HG03575 (cell line): Measurements from ENCODE around the gene ATP6V0C.
"Not testable (repeated sequence)": the region's sequence is repeated elsewhere in the genome, so short reads cannot be mapped to it uniquely, and the experiment has no call there.

Source experiments
- ATAC-seq: cut with Tn5 transposase; IDR thresholded peaks from one replicate; pipeline ENCODE4 v1.9.1; 2021; ENCODE audit not compliant: unreplicated experiment, insufficient number of reproducible peaks, low FRiP score; ENCODE audit errors: extremely low read depth

ATP6V0C gene

DNA sequence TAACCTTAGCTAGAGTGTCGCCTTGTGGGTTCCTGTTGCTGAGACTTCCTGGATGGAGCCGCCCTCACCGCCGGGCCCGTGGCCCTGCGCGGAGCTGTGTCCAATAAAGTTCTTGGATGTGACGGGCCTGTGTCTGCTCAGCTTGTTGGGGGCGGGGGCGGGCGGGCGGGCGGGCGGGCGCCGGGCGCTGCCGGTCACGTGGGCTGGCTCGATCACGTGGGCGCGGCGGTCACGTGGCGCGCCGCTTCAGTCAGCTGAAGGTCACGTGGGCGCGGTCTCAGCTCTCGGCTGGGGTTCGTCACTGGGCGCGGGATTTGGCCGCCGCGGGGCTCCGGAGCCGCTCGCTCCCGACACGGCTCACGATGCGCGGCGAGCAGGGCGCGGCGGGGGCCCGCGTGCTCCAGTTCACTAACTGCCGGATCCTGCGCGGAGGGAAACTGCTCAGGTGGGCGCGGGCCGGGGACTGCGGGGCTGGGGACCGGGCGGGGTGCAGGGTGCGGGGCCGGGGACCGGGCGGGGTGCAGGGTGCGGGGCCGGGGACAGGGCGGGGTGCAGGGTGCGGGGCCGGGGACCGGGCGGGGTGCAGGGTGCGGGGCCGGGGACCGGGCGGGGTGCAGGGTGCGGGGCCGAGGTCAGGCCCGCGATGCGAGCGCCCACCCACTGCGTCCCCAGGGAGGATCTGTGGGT lies 6.5 kb downstream of the ATP6V0C start, which contains the start of gene AMDHD2:
Gene AMDHD2 (plus strand): TSS at position 275 of the 687 bp plus-strand sequence. CDS start 88 bp downstream, at position 363.
- no peak for ATAC-seq

DNA sequence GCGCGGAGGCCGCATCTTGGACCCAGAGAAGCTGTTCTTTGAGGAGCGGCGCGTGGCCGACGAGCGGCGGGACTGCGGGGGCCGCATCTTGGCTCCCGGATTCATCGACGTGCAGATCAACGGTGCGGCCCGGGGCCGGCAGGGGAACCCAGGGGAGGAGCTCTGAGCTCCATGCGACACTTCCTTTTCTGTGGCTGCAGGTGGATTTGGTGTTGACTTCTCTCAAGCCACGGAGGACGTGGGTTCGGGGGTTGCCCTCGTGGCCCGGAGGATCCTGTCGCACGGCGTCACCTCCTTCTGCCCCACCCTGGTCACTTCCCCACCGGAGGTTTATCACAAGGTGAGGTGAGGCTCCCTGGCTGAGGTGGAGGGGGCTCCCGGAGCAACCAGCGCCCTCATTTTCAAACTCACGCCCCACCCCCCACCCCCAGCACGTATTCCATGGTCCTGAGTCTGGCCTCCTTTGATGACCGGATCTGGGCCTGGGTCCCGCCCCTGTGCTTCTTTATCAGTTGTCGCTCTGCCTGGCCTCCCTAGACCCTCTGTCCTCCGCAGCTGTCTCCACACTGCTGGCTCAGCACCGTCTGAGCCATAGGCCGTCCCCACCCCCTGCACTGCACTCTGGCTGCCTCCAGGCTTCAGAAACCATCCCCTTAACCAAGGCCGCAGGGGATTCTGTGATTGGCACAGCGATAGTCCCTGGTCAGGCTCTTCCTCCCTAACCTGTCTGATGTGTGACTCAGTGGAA lies 7.2 kb downstream of the ATP6V0C start:
- ATAC-seq = no peak

DNA sequence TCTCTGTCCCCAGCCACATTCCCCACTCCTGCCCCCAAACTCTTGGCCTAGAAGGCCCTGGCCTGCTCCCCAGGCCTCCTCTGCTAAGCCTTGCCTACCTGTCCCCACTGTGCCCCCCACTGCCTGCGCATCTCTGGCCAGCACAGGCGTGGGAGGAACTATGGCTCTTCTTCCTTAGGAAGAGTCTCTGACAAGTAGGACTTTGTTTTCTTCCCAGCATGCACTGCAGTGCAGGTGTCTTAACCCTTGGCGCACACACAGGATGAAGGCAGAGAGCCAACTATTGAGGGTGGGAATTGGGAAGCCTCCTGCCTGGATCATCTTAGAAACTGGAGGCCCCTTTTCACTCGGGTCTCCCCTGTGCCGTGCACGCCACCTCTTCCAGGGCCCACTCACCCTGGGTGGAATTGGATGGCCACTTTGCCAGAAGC lies 10.1 kb downstream of the ATP6V0C start:
- no peak for ATAC-seq

DNA sequence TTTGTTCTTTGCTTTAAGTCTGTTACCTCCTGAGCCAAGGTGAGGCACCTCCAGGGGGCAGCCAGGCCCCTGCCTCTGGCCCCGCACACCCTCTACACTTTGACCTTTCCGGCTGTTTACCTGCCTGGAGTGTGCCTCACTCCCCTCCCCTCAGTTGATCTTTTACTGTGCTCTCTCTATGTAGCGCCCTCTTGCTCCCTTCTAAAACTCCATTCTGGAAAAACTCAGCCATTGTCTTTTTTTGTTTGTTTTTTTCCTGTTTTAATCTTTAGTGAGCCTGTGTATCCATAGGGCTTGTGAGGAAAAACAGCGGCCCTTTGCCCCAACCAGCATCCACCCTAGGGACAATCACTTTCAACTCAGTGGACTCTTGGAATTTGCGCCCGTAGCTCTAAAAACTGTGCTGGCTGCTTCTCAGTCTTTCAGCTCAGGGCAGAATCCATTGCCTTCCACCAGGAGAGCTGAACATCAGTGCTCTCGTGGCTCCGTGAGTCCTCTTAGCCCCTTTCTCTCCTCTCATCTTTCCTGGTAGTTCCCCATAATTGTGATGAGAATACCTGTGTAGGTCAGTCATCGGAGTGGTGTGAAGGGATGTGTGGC lies 10.7 kb downstream of the ATP6V0C start:
- ATAC-seq = no peak

DNA sequence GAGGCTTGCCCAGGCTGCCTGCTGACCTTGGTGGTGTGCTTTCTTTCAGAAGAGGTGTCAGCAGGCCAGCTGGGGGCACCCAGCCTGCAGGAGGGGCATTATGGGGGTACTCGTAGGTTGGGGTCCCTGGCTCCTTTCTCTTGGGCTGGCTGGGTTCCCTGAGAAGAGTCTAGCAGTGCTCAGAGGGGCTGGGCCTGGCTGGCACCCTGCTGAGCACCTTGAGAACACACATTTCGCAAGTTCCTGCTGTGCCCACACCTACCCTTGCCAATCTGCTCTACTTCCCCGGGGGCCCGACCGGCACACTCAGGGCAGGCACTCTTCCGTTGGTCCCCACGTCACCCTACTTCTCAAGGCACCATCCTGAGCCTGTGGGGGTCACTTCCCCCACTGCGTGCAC lies 12.4 kb downstream of the ATP6V0C start:
- no peak for ATAC-seq

DNA sequence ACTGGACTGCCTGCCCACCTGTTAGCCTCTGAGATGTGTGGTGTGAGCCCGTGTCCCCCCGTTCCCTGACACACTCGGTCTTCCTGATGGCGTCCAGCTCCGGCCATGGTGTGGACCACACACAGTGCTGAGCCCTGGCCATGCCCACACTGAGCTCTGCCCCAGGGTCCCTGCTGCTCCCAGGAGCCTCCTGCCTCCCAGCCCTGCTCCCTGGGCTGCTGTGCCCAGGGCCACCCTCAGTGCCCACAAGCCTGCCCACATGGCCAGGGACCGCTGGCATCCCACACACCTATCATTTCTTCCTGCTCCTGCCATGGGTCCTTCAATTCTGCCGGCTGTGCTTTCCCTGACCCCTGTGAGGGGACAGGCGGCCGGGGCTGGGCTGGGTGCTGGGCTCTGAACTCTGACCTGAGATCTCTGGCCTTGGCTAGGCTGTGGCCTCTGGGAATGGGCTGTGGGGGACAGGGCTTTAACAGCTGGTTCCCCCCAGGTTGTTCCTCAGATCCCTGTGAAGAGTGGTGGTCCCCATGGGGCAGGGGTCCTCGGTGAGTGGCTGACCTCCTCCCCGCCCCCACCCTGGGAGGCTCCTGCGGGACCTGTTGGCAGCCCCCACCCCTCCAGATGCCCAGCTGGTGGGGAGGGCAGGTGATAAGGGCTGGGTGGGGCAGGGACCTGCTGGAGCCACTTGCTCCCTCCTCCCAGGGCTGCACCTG lies 13.5 kb downstream of the ATP6V0C start:
- ATAC-seq = no peak

DNA sequence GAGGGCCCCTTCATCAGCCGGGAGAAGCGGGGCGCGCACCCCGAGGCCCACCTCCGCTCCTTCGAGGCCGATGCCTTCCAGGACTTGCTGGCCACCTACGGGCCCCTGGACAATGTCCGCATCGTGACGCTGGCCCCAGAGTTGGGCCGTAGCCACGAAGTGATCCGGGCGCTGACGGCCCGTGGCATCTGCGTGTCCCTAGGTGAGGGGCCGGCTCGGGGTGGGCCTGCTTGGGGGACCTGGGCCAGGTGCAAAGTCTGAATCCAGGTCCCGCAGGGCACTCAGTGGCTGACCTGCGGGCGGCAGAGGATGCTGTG lies 14.0 kb downstream of the ATP6V0C start:
- ATAC-seq = no peak

DNA sequence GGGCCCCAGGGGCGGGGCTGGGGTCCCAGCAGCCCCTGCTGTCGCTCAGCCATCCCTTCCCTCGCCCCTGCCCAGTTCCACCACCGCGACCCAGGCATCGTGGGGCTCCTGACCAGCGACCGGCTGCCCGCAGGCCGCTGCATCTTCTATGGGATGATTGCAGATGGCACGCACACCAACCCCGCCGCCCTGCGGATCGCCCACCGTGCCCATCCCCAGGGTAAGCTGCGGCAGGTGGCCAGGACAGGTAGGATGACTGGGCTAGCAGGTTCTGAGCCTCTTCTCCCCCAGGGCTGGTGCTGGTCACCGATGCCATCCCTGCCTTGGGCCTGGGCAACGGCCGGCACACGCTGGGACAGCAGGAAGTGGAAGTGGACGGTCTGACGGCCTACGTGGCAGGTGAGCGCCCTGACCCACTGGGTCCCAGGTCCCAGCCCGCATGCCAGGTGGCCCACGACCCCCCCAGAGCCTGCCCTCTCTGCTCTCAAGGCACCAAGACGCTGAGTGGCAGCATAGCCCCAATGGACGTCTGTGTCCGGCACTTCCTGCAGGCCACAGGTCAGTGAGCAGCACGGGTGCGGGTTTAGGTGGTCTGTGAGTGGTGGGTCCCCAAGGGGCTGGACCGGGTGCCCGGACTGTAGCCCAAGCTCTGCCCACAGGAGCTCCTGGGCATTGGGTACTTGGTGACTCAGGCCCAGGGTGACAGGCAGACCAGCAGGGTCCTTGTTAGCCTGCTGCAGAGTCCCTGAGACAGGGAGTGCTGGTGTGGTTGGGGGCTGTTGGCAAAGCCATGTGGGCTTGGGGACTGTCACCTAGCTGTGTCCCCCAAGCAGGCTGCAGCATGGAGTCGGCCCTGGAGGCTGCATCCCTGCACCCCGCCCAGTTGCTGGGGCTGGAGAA lies 14.7 kb downstream of the ATP6V0C start:
- ATAC-seq = no peak

DNA sequence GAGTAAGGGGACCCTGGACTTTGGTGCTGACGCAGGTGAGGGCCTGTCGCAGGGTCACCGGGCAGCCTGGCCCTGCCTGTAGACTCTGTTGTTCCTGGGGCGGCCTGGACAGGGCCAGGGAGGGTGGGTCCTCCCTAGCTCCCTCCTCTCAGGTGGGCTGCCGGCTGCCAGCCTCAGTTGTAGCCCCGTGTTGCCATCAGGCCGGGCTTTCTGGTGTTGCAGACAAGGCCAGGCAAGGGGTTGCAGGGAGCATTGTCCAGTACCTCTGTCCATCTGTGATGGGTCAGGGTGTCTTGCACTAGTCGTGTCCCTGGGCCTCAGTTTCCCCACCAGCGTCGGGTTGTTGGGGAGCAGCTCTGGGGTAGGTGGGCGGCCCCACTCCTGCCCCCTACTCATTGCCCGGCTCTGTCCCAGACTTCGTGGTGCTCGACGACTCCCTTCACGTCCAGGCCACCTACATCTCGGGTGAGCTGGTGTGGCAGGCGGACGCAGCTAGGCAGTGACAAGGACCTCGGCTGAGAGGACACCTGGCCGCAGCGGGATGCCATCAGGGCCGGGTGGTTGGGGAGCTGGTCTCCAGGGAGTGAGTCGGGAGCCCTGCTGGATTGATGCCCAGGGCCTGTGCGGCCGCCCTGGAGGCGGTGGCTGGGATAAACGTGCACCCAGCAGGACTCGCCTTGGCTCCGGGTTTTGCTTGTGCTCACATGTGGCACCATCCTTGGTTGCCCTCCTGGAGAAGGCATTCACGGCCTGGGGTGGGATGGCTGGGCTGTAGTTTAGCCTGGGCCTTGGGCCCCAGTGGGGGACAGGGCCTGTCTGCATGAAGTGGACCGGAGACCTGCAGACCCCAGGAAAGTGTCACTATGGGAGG lies 15.5 kb downstream of the ATP6V0C start:
- ATAC-seq = no peak

DNA sequence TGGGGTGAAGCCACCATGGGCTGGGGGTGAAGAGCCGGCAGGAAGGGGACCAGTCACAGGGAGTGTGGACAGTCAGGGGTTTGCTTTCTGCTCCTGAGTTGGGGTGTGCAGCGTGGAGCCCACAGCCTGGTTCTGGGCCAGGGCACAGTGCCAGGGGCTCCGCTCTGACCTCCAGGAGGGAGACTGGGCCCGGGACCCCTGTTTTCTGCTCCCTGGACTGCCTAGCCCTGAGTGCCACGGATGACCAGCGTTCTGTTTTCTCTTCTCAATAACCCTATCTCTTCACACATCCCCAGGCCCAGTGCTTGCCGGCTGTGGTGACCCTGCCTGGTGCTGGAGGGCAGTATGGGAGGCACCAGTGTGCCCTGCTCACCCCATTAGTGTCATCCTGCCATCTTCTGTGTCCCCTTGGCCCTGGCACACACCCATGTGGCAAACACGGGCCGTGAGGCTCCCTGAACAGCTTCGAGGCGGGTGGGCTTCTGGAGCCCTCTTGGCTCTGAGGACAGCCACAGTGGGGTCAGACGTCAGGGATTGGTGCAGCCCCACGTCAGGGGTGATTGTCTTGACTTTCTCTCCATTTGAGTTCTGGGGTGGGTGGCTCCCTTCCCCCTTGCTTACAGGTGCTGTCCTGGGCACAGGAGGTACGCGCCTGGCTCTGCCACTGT lies 16.3 kb downstream of the ATP6V0C start:
- ATAC-seq = no peak

DNA sequence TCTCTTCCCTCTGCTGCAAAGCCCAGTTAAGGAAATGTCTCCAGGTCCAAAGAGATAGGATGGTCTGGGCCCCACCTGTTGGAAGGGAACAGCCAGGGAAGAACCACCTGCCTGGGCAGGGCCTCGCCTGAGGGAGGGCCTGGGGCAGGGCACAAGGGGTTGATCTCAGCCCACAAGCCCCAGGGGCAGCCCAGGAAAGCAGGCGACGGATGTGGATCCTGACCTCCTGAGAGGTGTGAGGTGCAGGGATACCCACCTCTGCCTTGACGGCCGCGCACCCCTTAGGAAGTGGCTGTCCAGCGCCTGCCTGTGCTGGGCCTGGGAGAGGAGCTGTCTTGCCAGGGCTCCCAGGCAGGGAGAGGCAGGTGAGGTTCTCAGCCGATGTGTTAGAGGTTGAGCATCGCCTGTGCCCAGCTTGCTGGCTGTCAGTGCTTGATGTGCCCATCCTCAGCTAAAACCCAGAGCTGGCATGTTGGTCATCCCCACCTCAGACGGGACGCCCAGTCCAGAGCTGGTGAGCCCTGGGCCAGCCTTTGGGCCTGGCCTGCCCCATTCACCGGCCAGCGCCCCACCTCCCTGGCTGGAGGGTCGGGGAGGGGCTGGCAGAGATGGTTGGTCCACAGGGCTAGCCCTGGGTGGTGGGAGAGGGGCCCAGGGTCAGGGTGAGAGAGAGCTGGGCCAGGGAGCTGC lies 17.0 kb downstream of the ATP6V0C start:
- no peak for ATAC-seq

DNA sequence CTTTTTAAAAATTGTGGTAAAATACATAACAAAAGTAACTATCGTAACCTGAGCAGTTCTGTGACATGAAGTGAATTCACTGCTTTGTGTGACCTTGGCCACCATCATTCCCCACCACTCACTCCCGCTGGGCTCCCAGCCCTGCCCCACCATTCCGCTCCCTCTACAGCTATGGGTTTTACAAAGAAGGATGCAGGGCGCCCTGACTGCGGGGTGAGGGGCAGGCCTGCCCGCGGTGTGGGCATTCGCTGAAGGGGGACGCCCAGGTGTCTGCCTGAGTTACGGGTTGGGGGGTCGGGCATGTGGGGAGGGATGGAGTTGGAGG lies 17.6 kb downstream of the ATP6V0C start, which contains the start of gene CEMP1:
Gene CEMP1 (minus strand): TSS at position 38 of the 325 bp plus-strand sequence. CDS start 335 bp downstream, outside the sequence.
- no peak for ATAC-seq

DNA sequence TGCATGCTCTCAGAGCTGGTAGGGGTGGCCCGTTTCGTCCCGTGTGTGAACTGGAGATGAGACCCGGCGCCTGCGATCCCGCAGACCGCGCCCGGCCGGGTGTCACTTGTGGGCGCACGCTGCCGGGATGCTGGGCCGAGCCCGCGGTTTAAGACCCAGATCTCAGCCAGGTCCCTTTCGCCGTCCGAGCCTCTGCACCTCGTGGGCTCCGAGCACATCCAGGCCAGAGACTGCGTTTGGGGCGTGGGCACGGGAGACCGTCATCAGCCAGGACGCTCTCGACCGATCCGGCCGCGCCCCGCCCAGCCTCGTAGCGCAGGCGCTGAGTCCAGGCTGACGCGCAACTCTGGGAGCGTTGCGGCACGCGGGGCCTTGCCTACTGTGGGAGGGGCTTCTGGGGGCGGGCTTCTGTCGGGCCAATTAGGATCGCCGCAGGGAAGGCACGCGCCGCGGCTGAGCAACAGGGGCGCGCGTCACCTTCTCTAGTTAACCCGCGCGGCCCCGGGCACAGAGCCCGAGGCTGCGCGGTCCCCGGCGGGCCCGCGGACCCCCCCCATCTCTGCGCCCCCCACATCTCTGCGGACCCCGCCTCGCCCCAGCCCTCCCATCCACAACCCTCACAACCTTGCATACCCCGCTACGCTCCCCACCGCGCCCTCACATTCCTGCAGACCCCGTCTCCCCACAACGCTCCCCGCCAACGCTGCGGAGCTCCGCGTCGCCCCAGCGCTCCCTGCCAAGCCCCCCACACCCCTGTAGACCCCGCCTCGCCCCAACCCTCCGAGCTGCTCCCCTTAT lies 18.1 kb downstream of the ATP6V0C start:
- ATAC-seq = no peak

DNA sequence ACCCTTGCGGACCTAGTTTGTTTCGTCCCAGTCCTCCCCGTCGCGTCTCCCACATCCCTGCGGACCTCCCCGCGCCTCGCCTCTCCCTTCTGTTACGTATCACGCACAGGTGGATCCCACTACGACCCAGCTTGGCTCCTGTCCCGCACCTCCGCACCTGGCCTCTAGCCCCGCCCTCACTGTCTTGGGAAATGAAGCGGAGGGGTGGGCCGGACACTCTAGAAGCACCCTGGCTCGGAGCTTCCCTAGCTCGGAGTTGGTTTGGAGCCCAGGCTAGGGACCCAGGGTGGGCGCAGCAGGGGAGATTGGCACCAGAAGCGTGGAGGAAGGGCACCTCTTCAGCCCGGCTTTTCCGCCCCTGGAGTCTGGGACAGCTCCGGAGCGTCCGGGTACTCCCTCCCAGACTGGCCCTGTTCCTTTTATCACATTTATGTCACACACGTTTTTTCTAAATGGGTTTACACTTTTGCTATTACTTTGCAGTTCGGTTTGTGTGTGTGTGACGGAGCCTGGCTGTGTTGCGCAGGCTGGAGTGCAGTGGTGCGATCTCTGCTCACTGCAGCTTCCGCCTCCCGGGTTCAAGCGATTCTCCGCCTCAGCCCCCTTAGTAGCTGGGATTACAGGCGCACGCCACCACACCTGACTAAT lies 18.9 kb downstream of the ATP6V0C start:
- ATAC-seq = no peak

DNA sequence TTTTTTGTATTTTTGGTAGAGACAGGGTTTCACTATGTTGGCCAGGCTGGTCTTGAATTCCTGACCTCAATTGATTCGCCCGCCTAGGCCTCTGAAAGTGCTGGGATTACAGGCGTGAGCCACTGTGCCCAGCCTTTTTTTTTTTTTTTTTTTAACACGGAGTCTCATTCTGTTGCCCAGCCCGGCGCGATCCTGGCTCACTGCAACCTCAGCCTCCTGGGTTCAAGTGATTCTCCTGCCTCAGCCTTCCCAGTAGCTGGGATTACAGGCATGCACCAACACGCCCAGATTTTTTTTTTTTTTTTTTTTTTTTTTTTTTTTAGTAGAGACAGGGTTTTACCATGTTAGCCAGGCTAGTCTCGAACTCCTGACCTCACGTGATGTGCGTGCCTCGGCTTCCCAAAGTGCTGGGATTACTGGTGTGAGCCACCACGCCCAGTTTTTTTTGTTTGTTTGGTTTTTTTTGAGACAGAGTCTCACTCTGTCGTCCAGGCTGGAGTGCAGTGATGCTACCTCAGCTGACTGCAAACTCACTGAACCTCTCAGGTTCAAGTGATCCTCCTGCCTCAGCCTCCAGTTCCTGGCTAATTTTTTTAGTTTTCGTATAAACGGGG lies 19.5 kb downstream of the ATP6V0C start:
- not testable (repeated sequence) for ATAC-seq
